ENCODE data around the gene GNB1. TPM values are rescaled to one million over a fixed set of nuclear protein-coding genes. Genes with fewer than 3 reads are reported as not detected.

The GNB1 gene
- total and polyA plus RNA-seq, 9 of the 15 experiments (the other 6 are each of a cell fraction or from before 2014, with no cell fraction given) = 34.3 to 388 (median 114) TPM

DNA sequence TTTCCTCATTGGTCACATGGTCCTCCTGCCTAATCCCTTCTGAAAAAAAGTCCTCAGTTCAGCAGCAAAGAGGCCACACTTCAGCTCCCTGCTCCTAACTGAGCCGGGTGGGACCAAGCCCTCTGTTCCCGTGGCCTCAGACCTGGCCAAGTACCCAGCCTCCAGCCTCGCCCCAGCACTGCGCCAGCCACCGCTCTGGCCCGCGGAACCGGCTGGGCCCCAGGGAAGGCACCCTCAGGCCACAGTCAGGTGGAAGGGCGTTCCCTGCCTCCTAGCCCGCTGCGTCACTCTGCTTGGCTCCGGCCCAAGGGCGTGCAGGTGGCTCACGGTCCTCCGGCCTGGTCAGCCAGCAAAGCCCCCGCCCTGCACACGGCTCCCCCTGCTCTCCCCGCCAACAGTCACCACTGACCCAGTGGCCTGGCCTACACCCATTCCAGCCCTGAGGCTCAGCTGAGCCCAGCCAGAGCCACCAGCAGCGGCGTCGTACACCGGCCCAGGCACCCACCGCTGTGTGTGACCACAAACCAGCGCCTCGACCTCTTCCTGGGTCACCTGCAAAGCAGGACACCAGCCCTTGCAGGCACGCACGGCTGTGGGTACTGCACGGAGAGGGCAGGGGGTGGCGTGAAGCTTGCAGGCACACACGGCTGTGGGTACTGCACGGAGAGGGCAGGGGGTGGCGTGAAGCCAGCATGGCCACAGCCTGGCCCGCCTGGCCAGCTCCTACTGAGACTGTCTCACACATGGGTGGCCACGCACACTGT, 132.0 kb downstream of the GNB1 start (continued):
- TF ChIP-seq ZNF134 (CRISPR knock-in tag; conservative IDR thresholded peaks at IDR 0.05) (0 out of 2 replicates have a peak, but pooled peaks have one; percentile 12), KDM2B (CRISPR knock-in tag; IDR thresholded peaks at IDR 0.05) (no peak), NEUROD1 (IDR thresholded peaks at IDR 0.05; ENCODE audit: borderline replicate concordance, low read depth, low read length, partially characterized antibody) (peak; percentile 60), HDAC1 (IDR thresholded peaks at IDR 0.05) (peak in 1 of 2 experiments; percentile 87; a peak in 1 of 4 replicates), ARHGAP35 (IDR thresholded peaks at IDR 0.05; ENCODE audit: partially characterized antibody) (no peak), ZBTB17 (CRISPR knock-in tag; IDR thresholded peaks at IDR 0.05) (0 out of 2 replicates have a peak, but pooled peaks have one; percentile 46), ZNF76 (CRISPR knock-in tag; IDR thresholded peaks at IDR 0.05; ENCODE audit: borderline replicate concordance) (no peak), MTA3 (IDR thresholded peaks at IDR 0.05; ENCODE audit: borderline replicate concordance) (peak; percentile 94), NR2F6 (CRISPR knock-in tag; IDR thresholded peaks at IDR 0.05) (no peak), ZNF57 (CRISPR knock-in tag; IDR thresholded peaks at IDR 0.05) (no peak), NCOA1 (IDR thresholded peaks at IDR 0.05; ENCODE audit: low read depth) (peak; percentile 14; the same call in 1 of the 2 replicates), EP300 (IDR thresholded peaks at IDR 0.05; ENCODE audit: low read length) (peak; percentile 52; the same call in 1 of the 2 replicates), IRF2 (CRISPR knock-in tag; IDR thresholded peaks at IDR 0.05) (peak; percentile 26; the same call in 1 of the 2 replicates)
- TF ChIP-seq, protein P1, sequence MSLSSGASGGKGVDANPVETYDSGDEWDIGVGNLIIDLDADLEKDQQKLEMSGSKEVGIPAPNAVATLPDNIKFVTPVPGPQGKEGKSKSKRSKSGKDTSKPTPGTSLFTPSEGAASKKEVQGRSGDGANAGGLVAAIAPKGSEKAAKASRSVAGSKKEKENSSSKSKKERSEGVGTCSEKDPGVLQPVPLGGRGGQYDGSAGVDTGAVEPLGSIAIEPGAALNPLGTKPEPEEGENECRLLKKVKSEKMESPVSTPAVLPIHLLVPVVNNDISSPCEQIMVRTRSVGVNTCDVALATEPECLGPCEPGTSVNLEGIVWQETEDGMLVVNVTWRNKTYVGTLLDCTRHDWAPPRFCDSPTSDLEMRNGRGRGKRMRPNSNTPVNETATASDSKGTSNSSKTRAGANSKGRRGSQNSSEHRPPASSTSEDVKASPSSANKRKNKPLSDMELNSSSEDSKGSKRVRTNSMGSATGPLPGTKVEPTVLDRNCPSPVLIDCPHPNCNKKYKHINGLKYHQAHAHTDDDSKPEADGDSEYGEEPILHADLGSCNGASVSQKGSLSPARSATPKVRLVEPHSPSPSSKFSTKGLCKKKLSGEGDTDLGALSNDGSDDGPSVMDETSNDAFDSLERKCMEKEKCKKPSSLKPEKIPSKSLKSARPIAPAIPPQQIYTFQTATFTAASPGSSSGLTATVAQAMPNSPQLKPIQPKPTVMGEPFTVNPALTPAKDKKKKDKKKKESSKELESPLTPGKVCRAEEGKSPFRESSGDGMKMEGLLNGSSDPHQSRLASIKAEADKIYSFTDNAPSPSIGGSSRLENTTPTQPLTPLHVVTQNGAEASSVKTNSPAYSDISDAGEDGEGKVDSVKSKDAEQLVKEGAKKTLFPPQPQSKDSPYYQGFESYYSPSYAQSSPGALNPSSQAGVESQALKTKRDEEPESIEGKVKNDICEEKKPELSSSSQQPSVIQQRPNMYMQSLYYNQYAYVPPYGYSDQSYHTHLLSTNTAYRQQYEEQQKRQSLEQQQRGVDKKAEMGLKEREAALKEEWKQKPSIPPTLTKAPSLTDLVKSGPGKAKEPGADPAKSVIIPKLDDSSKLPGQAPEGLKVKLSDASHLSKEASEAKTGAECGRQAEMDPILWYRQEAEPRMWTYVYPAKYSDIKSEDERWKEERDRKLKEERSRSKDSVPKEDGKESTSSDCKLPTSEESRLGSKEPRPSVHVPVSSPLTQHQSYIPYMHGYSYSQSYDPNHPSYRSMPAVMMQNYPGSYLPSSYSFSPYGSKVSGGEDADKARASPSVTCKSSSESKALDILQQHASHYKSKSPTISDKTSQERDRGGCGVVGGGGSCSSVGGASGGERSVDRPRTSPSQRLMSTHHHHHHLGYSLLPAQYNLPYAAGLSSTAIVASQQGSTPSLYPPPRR (CRISPR knock-in tag; IDR thresholded peaks at IDR 0.05; ENCODE audit: borderline replicate concordance) = peak; percentile 80; the same call in 1 of the 2 replicates
- TF ChIP-seq, protein P2, sequence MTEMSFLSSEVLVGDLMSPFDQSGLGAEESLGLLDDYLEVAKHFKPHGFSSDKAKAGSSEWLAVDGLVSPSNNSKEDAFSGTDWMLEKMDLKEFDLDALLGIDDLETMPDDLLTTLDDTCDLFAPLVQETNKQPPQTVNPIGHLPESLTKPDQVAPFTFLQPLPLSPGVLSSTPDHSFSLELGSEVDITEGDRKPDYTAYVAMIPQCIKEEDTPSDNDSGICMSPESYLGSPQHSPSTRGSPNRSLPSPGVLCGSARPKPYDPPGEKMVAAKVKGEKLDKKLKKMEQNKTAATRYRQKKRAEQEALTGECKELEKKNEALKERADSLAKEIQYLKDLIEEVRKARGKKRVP (CRISPR knock-in tag; IDR thresholded peaks at IDR 0.05) = peak; percentile 50; the same call in 1 of the 2 replicates
- TF ChIP-seq, protein P3, sequence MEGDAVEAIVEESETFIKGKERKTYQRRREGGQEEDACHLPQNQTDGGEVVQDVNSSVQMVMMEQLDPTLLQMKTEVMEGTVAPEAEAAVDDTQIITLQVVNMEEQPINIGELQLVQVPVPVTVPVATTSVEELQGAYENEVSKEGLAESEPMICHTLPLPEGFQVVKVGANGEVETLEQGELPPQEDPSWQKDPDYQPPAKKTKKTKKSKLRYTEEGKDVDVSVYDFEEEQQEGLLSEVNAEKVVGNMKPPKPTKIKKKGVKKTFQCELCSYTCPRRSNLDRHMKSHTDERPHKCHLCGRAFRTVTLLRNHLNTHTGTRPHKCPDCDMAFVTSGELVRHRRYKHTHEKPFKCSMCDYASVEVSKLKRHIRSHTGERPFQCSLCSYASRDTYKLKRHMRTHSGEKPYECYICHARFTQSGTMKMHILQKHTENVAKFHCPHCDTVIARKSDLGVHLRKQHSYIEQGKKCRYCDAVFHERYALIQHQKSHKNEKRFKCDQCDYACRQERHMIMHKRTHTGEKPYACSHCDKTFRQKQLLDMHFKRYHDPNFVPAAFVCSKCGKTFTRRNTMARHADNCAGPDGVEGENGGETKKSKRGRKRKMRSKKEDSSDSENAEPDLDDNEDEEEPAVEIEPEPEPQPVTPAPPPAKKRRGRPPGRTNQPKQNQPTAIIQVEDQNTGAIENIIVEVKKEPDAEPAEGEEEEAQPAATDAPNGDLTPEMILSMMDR (IDR thresholded peaks at IDR 0.05 in 2 of 3, conservative IDR thresholded peaks at IDR 0.05 in 1 of 3; ENCODE audit: insufficient read depth in 2 of 3, low read depth in 1 of 3, low read length in 3 of 3) = peak in 1 of 3 experiments; percentile 20; a peak in 1 of 6 replicates
- TF ChIP-seq, protein P4, sequence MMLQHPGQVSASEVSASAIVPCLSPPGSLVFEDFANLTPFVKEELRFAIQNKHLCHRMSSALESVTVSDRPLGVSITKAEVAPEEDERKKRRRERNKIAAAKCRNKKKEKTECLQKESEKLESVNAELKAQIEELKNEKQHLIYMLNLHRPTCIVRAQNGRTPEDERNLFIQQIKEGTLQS (IDR thresholded peaks at IDR 0.05) = no peak
- TF ChIP-seq, protein P4 (CRISPR knock-in tag; conservative IDR thresholded peaks at IDR 0.05) = peak; percentile 63; the same call in 1 of the 2 replicates
